ENCODE results near the gene SLC25A44. TPM values are rescaled to one million over a fixed set of nuclear protein-coding genes. Genes with fewer than 3 reads are reported as not detected.

Gene SLC25A44
- total and polyA plus RNA-seq, 2 donors (not counting 1 experiment from before 2014, with no cell fraction given), result 14.9 to 27.2 TPM

- Histone ChIP-seq H4K20me1 (ENCODE audit: control insufficient read depth, insufficient read depth, low read length, poor library complexity, severe bottlenecking) (no peaks in the 10 kb centered on the region), H3K79me2 (ENCODE audit: control insufficient read depth, insufficient read depth, low read length) (no peaks in the 10 kb centered on the region), H3K9me3 (ENCODE audit: control extremely low read depth in 1 of 3, control insufficient read depth in 2 of 3, insufficient read depth in 1 of 3, low read length in 2 of 3) (peaks cover 0 to 3% (median 0%) of the 10 kb centered on the region in 3 donors), H2AFZ (ENCODE audit: insufficient read depth, low read depth, low read length, poor library complexity, severe bottlenecking) (peak overlapping the region; percentile 75), H3K4me2 (replicated peaks; ENCODE audit: low read depth, low read length, poor library complexity, severe bottlenecking) (peak overlapping the region; percentile 93), H3K4me3 (ENCODE audit: control extremely low read depth in 1 of 5, extremely low read depth in 1 of 5, insufficient read depth in 1 of 5, low read depth in 2 of 5, low read length in 4 of 5) (peak overlapping the region in 3 of 5 experiments; percentile 44 to 60 (median 50)), H3K4me1 (ENCODE audit: control insufficient read depth in 2 of 2, insufficient read depth in 2 of 2, low read length in 2 of 2) (peaks cover 14 to 15% of the 10 kb centered on the region in 2 donors), H3K27ac (ENCODE audit: low read length in 2 of 2) (no peak overlapping the region), H3K27me3 (replicated peaks in 1 of 4; ENCODE audit: control extremely low read depth in 1 of 4, control insufficient read depth in 3 of 4, insufficient read depth in 4 of 4, low read length in 3 of 4) (peaks cover 0 to 12% (median 0%) of the 10 kb centered on the region in 4 experiments), H3K36me3 (replicated peaks in 1 of 2; ENCODE audit: control extremely low read depth in 1 of 2, control insufficient read depth in 1 of 2, extremely low read depth in 1 of 2, insufficient read depth in 2 of 2, low read length in 1 of 2) (peaks cover 0 to 13% of the 10 kb centered on the region in 2 experiments), H3K9ac (ENCODE audit: low read length) (peak overlapping the region; percentile 69)
- DNase-seq (peak; percentile 33), ATAC-seq (ENCODE audit: low read depth) (no peak)
- 33% methylated on average over 6 of the region's 10 CpGs for WGBS (ENCODE audit: insufficient coverage)
- TF ChIP-seq EZH2 (IDR thresholded peaks at IDR 0.05; ENCODE audit: borderline replicate concordance, insufficient read depth, low read depth, low read length, poor library complexity, severe bottlenecking), result no peak
- TF ChIP-seq CTCF (IDR thresholded peaks at IDR 0.05), result no peak
- Mint-ChIP-seq H3K27ac (no peak overlapping the region), H3K9me3 (ENCODE audit: insufficient read depth) (no peaks in the 10 kb centered on the region), H3K4me1 (peaks cover 18% of the 10 kb centered on the region), H3K27me3 (peaks cover 7% of the 10 kb centered on the region), H3K4me3 (peak overlapping the region; percentile 66)
- POLR2A ChIA-PET, result no interaction called here
- CTCF ChIA-PET, result interaction anchor here (1.5 to 2.1 kb wide), 2 partner anchors 21 to 73 kb away, joined by 5 to 10 read pairs; no protein-coding TSS in a partner anchor
- intact Hi-C loops (cut with micrococcal nuclease), result no loop called here
These were observed 52.4 kb downstream of the SLC25A44 start for GRCh38 chr1:156246241-156246780.

- Histone ChIP-seq H2AFZ (ENCODE audit: insufficient read depth, low read depth, low read length, poor library complexity, severe bottlenecking) (no peak overlapping the region), H3K36me3 (replicated peaks in 1 of 2; ENCODE audit: control extremely low read depth in 1 of 2, control insufficient read depth in 1 of 2, extremely low read depth in 1 of 2, insufficient read depth in 2 of 2, low read length in 1 of 2) (peaks cover 0 to 19% of the 10 kb centered on the region in 2 experiments), H3K4me1 (ENCODE audit: control insufficient read depth in 2 of 2, insufficient read depth in 2 of 2, low read length in 2 of 2) (peaks cover 14 to 15% of the 10 kb centered on the region in 2 donors), H3K27me3 (replicated peaks in 1 of 4; ENCODE audit: control extremely low read depth in 1 of 4, control insufficient read depth in 3 of 4, insufficient read depth in 4 of 4, low read length in 3 of 4) (peaks cover 0 to 12% (median 0%) of the 10 kb centered on the region in 4 experiments), H3K79me2 (ENCODE audit: control insufficient read depth, insufficient read depth, low read length) (no peaks in the 10 kb centered on the region), H4K20me1 (ENCODE audit: control insufficient read depth, insufficient read depth, low read length, poor library complexity, severe bottlenecking) (no peaks in the 10 kb centered on the region), H3K9ac (ENCODE audit: low read length) (no peak overlapping the region), H3K4me3 (ENCODE audit: control extremely low read depth in 1 of 5, extremely low read depth in 1 of 5, insufficient read depth in 1 of 5, low read depth in 2 of 5, low read length in 4 of 5) (no peak overlapping the region), H3K4me2 (replicated peaks; ENCODE audit: low read depth, low read length, poor library complexity, severe bottlenecking) (no peak overlapping the region), H3K27ac (ENCODE audit: low read length in 2 of 2) (no peak overlapping the region), H3K9me3 (ENCODE audit: control extremely low read depth in 1 of 3, control insufficient read depth in 2 of 3, insufficient read depth in 1 of 3, low read length in 2 of 3) (peaks cover 0 to 3% (median 0%) of the 10 kb centered on the region in 3 donors)
- no peak overlapping the region for H3K27ac Mint-ChIP-seq
- 90% methylated on average over 15 of the region's 16 CpGs for WGBS (ENCODE audit: insufficient coverage)
- H3K27me3 Mint-ChIP-seq, result peaks cover 7% of the 10 kb centered on the region
- POLR2A ChIA-PET, result no interaction called here
- H3K4me1 Mint-ChIP-seq, result peaks cover 18% of the 10 kb centered on the region
- intact Hi-C loops (cut with micrococcal nuclease), result no loop called here
- CTCF ChIA-PET, result interaction anchor here (1.4 to 2.1 kb wide), 3 partner anchors 21 to 101 kb away, joined by 3 to 10 read pairs (median 5); no protein-coding TSS in a partner anchor
- TF ChIP-seq CTCF (IDR thresholded peaks at IDR 0.05) (no peak), EZH2 (IDR thresholded peaks at IDR 0.05; ENCODE audit: borderline replicate concordance, insufficient read depth, low read depth, low read length, poor library complexity, severe bottlenecking) (no peak)
- no peak for ATAC-seq (ENCODE audit: low read depth)
- DNase-seq, result no peak
- no peak overlapping the region for H3K4me3 Mint-ChIP-seq
- H3K9me3 Mint-ChIP-seq (ENCODE audit: insufficient read depth), result no peaks in the 10 kb centered on the region
These were observed 53.0 kb downstream of the SLC25A44 start for GRCh38 chr1:156246781-156247459.
